ENCODE measurements around the gene ATP6V0B. TPM values are rescaled to one million over a fixed set of nuclear protein-coding genes. Genes with fewer than 3 reads are reported as not detected.

The ATP6V0B gene
- total and polyA plus RNA-seq, 2 of the 13 experiments (the other 11 are each of a cell fraction or from before 2014, with no cell fraction given): 157 to 161 TPM

DNA sequence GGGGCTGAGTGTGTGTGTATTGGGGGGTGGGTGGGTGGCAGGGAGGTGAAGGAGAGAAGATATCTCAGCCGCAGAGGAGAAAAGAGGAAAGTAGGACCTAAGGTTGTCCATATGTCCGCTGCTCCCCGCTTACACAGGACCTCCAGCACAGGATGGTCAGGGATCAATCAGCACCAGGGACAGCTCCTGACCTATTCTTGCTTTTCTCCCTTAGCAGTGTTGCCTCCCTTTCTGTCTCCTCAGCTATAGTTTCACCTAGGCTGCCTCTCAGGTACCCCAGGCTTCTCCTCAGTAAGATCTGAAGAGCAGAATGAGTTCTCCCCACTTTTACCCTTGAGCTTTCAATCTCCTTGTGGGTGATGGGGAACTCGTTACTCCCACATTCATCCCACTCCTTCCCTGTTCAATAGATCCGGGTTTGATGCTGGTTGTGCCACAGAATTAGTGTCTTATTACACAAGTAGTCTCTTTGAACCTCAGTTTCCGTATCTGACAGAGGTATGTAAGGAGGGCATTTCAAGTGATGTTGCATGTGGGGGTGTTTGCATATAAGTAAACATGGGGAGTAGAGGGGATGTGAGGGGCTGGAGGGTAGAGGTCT, 6.3 kb upstream of the ATP6V0B start (continued):
- TF ChIP-seq ZNF775 (CRISPR knock-in tag; IDR thresholded peaks at IDR 0.05; ENCODE audit: borderline replicate concordance) (no peak), CAMTA2 (CRISPR knock-in tag; IDR thresholded peaks at IDR 0.05; ENCODE audit: borderline replicate concordance) (no peak), CENPX (CRISPR knock-in tag; IDR thresholded peaks at IDR 0.05) (no peak), ZNF549 (CRISPR knock-in tag; IDR thresholded peaks at IDR 0.05) (no peak), ONECUT2 (CRISPR knock-in tag; IDR thresholded peaks at IDR 0.05) (no peak; the same call in 1 of the 2 replicates), ZNF607 (CRISPR knock-in tag; IDR thresholded peaks at IDR 0.05; ENCODE audit: borderline replicate concordance) (no peak), ZNF124 (CRISPR knock-in tag; IDR thresholded peaks at IDR 0.05) (no peak), ZNF772 (CRISPR knock-in tag; IDR thresholded peaks at IDR 0.05) (no peak), DNMT3B (CRISPR knock-in tag; conservative IDR thresholded peaks at IDR 0.05) (no peak), THAP11 (CRISPR knock-in tag; IDR thresholded peaks at IDR 0.05) (peak; percentile 72), AGO2 (optimal IDR thresholded peaks at IDR 0.05; ENCODE audit: low read depth, low read length) (no peak), EP300 (IDR thresholded peaks at IDR 0.05; ENCODE audit: low read depth in 2 of 2, low read length in 2 of 2) (no peak), EP300 (CRISPR knock-in tag; IDR thresholded peaks at IDR 0.05; ENCODE audit: borderline replicate concordance) (no peak), JARID2 (CRISPR knock-in tag; IDR thresholded peaks at IDR 0.05; ENCODE audit: insufficient replicate concordance) (no peak), ARNTL (CRISPR knock-in tag; IDR thresholded peaks at IDR 0.05) (no peak), ARNT (IDR thresholded peaks at IDR 0.05) (no peak), TRIM24 (CRISPR knock-in tag; IDR thresholded peaks at IDR 0.05) (no peak), HOXD1 (CRISPR knock-in tag; IDR thresholded peaks at IDR 0.05) (no peak), SRSF1 (optimal IDR thresholded peaks at IDR 0.05; ENCODE audit: low read depth, low read length) (no peak), ZNF709 (CRISPR knock-in tag; IDR thresholded peaks at IDR 0.05) (no peak), SRSF4 (IDR thresholded peaks at IDR 0.05; ENCODE audit: low read depth, low read length, poor library complexity, severe bottlenecking) (no peak), PCBP2 (optimal IDR thresholded peaks at IDR 0.05; ENCODE audit: low read depth, low read length, poor library complexity, severe bottlenecking) (no peak)
- TF ChIP-seq, protein P1, sequence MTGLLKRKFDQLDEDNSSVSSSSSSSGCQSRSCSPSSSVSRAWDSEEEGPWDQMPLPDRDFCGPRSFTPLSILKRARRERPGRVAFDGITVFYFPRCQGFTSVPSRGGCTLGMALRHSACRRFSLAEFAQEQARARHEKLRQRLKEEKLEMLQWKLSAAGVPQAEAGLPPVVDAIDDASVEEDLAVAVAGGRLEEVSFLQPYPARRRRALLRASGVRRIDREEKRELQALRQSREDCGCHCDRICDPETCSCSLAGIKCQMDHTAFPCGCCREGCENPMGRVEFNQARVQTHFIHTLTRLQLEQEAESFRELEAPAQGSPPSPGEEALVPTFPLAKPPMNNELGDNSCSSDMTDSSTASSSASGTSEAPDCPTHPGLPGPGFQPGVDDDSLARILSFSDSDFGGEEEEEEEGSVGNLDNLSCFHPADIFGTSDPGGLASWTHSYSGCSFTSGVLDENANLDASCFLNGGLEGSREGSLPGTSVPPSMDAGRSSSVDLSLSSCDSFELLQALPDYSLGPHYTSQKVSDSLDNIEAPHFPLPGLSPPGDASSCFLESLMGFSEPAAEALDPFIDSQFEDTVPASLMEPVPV (CRISPR knock-in tag; IDR thresholded peaks at IDR 0.05): no peak
- TF ChIP-seq, protein P2, sequence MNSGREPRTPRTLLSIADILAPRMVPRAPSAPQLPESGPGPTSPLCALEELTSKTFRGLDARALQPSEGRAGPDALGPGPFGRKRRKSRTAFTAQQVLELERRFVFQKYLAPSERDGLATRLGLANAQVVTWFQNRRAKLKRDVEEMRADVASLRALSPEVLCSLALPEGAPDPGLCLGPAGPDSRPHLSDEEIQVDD (CRISPR knock-in tag; IDR thresholded peaks at IDR 0.05; ENCODE audit: borderline replicate concordance): no peak
- TF ChIP-seq, protein P3, sequence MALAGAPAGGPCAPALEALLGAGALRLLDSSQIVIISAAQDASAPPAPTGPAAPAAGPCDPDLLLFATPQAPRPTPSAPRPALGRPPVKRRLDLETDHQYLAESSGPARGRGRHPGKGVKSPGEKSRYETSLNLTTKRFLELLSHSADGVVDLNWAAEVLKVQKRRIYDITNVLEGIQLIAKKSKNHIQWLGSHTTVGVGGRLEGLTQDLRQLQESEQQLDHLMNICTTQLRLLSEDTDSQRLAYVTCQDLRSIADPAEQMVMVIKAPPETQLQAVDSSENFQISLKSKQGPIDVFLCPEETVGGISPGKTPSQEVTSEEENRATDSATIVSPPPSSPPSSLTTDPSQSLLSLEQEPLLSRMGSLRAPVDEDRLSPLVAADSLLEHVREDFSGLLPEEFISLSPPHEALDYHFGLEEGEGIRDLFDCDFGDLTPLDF (CRISPR knock-in tag; IDR thresholded peaks at IDR 0.05): no peak
- TF ChIP-seq, protein P4, sequence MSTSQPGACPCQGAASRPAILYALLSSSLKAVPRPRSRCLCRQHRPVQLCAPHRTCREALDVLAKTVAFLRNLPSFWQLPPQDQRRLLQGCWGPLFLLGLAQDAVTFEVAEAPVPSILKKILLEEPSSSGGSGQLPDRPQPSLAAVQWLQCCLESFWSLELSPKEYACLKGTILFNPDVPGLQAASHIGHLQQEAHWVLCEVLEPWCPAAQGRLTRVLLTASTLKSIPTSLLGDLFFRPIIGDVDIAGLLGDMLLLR (CRISPR knock-in tag; IDR thresholded peaks at IDR 0.05): no peak
- TF ChIP-seq, protein P5, sequence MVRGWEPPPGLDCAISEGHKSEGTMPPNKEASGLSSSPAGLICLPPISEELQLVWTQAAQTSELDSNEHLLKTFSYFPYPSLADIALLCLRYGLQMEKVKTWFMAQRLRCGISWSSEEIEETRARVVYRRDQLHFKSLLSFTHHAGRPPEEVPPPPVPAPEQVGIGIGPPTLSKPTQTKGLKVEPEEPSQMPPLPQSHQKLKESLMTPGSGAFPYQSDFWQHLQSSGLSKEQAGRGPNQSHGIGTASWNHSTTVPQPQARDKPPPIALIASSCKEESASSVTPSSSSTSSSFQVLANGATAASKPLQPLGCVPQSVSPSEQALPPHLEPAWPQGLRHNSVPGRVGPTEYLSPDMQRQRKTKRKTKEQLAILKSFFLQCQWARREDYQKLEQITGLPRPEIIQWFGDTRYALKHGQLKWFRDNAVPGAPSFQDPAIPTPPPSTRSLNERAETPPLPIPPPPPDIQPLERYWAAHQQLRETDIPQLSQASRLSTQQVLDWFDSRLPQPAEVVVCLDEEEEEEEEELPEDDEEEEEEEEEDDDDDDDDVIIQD (CRISPR knock-in tag; IDR thresholded peaks at IDR 0.05; ENCODE audit: low read depth): no peak

All from HepG2 (cell line).